HG03064 (cell line): Measurements from ENCODE around the gene TMC3.
A peak's percentile ranks its signal among the peaks of the same experiment; 100 is the strongest.

Experiments used
- ATAC-seq: cut with Tn5 transposase; IDR thresholded peaks from one replicate; pipeline ENCODE4 v1.9.1; 2021; ENCODE audit warnings: low read depth; ENCODE audit not compliant: unreplicated experiment

TMC3 gene

GRCh38 chr15:81302701-81303109, 71.3 kb downstream of the TMC3 start:
- no peak for ATAC-seq

- peak; percentile 75 for ATAC-seq
These were observed 72.1 kb downstream of the TMC3 start for GRCh38 chr15:81301815-81302399.

- ATAC-seq, result no peak
These were observed 72.6 kb downstream of the TMC3 start for GRCh38 chr15:81301385-81301784.

GRCh38 chr15:81299630-81300273, 74.3 kb downstream of the TMC3 start:
- no peak for ATAC-seq

GRCh38 chr15:81299156-81299555, 74.9 kb downstream of the TMC3 start:
- no peak for ATAC-seq

GRCh38 chr15:81298611-81299010, 75.4 kb downstream of the TMC3 start:
- no peak for ATAC-seq

- ATAC-seq, result no peak
These were observed 76.1 kb downstream of the TMC3 start for GRCh38 chr15:81297603-81298575.

- no peak for ATAC-seq
These were observed 76.9 kb downstream of the TMC3 start for GRCh38 chr15:81297147-81297572.

GRCh38 chr15:81296673-81297072, 77.3 kb downstream of the TMC3 start:
- peak; percentile 36 for ATAC-seq

- no peak for ATAC-seq
These were observed 77.8 kb downstream of the TMC3 start for GRCh38 chr15:81296186-81296585.

GRCh38 chr15:81295486-81296121, 78.4 kb downstream of the TMC3 start:
- ATAC-seq, result no peak

GRCh38 chr15:81294516-81294880, 79.5 kb downstream of the TMC3 start:
- no peak for ATAC-seq

GRCh38 chr15:81293728-81294515, 80.1 kb downstream of the TMC3 start:
- ATAC-seq, result peak; percentile 52

- peak; percentile 39 for ATAC-seq
These were observed 81.5 kb downstream of the TMC3 start for GRCh38 chr15:81292523-81293001.

GRCh38 chr15:81291916-81292522, 82.0 kb downstream of the TMC3 start:
- ATAC-seq, result peak; percentile 2

GRCh38 chr15:81289910-81290309, 84.1 kb downstream of the TMC3 start:
- ATAC-seq, result no peak

GRCh38 chr15:81288616-81289015, 85.4 kb downstream of the TMC3 start:
- ATAC-seq, result no peak

- ATAC-seq, result no peak
These were observed 86.0 kb downstream of the TMC3 start for GRCh38 chr15:81288040-81288439.

GRCh38 chr15:81286621-81287121, 87.3 kb downstream of the TMC3 start:
- ATAC-seq, result no peak
